SU-DHL-6 (cell line): ENCODE data around the gene SMIM1.

Experiments used
- H2AFZ ChIP-seq: fragments of 200-600 bp; sonication (generic); 2 replicates; pipeline ENCODE4 v1.6.1; 2014; ENCODE audit warnings: low read depth, mild to moderate bottlenecking, moderate library complexity, mixed read lengths, antibody characterized with exemption, low read length; ENCODE audit not compliant: severe bottlenecking
- H3F3A ChIP-seq: fragments of 200-600 bp; shearing (Covaris generic); 2 replicates; pipeline ENCODE4 v1.6.0; 2016; ENCODE audit warnings: antibody characterized with exemption, mild to moderate bottlenecking; ENCODE audit not compliant: insufficient read depth
- H3K27ac ChIP-seq: fragments of 200-600 bp; sonication (generic); 2 replicates; pipeline ENCODE4 v1.5.1; 2016; ENCODE audit warnings: low read depth, mild to moderate bottlenecking, low read length, moderate library complexity, mixed read lengths
- H3K27me3 ChIP-seq: fragments of 200-600 bp; sonication (generic), shearing (Covaris generic); 2 replicates; pipeline ENCODE4 v1.6.0; 2014; ENCODE audit warnings: mild to moderate bottlenecking, low read length
- H3K36me3 ChIP-seq: fragments of 200-600 bp; sonication (generic); 2 replicates; pipeline ENCODE4 v1.6.1; 2014; ENCODE audit warnings: mild to moderate bottlenecking, low read length, mixed read lengths
- H3K4me2 ChIP-seq: fragments of 300-600, 200-600 bp; shearing (Covaris generic), sonication (generic); 2 replicates; pipeline ENCODE4 v1.6.0; 2014; ENCODE audit warnings: low read length, low read depth, mild to moderate bottlenecking; ENCODE audit not compliant: poor library complexity, severe bottlenecking
- H3K4me3 ChIP-seq: fragments of 200-600 bp; sonication (generic); 2 replicates; pipeline ENCODE4 v1.5.1; 2014; ENCODE audit warnings: antibody characterized with exemption, low read length, mild to moderate bottlenecking, mixed read lengths; ENCODE audit not compliant: insufficient read depth, poor library complexity, severe bottlenecking
- H3K79me2 ChIP-seq: fragments of 200-600 bp; sonication (generic); 2 replicates; pipeline ENCODE4 v1.6.1; 2014; ENCODE audit warnings: mild to moderate bottlenecking, low read length, moderate library complexity; ENCODE audit not compliant: insufficient read depth
- H3K9ac ChIP-seq: fragments of 200-600 bp; sonication (generic); 2 replicates; pipeline ENCODE4 v1.7.0; 2014; ENCODE audit warnings: mild to moderate bottlenecking, low read length
- H3K9me2 ChIP-seq: fragments of 200-600 bp; sonication (generic); replicated peaks from 2 replicates; pipeline ENCODE4 v1.6.1; 2014; ENCODE audit warnings: low read length; ENCODE audit not compliant: insufficient read depth
- H3K9me3 ChIP-seq: fragments of 200-600 bp; sonication (generic); 2 replicates; pipeline ENCODE4 v1.6.1; 2014; ENCODE audit warnings: low read length, mixed read lengths; ENCODE audit not compliant: insufficient read depth
- H4K20me1 ChIP-seq: fragments of 200-600 bp; sonication (generic); 2 replicates; pipeline ENCODE4 v1.6.1; 2014; ENCODE audit warnings: low read depth, mild to moderate bottlenecking, antibody characterized with exemption, low read length, moderate library complexity, mixed read lengths
- EZH2phosphoT487 ChIP-seq: fragments of 200-600 bp; sonication (generic), shearing (Covaris generic); conservative IDR thresholded peaks from 2 replicates; pipeline ENCODE4 v1.6.1; 2018; ENCODE audit warnings: mild to moderate bottlenecking, antibody characterized with exemption, low read length, moderate library complexity, mixed read lengths
- TF ChIP-seq, protein P1 (sequence below): fragments of 200-600 bp; sonication (generic); IDR thresholded peaks from one replicate; pipeline ENCODE4 v1.5.1; 2017; ENCODE audit warnings: antibody characterized with exemption, mild to moderate bottlenecking, low read length, moderate library complexity; ENCODE audit not compliant: insufficient read depth, poor library complexity, severe bottlenecking

Gene SMIM1

DNA sequence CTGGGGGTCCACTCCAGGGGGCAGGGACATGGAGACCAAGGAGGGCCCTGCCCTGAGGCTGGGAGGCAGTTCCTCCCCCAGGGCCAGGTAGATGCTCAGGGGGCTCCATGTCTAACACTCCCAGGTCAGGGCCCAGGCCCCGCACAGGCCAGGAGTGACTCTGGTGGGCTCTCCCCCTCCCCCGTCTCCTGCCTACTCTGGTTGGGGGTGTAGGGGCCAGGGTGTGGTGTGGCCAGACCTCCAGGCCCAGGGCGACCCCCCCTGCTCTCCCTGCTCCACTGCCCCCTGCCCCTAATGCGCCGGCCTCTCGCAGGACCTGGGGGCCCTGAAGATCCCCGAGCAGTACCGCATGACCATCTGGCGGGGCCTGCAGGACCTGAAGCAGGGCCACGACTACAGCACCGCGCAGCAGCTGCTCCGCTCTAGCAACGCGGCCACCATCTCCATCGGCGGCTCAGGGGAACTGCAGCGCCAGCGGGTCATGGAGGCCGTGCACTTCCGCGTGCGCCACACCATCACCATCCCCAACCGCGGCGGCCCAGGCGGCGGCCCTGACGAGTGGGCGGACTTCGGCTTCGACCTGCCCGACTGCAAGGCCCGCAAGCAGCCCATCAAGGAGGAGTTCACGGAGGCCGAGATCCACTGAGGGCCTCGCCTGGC lies 40.0 kb upstream of the SMIM1 start:
- H2AFZ ChIP-seq, result no peak overlapping the region
- H3K9me3 ChIP-seq, result no peaks in the 10 kb centered on the region
- H3K4me2 ChIP-seq, result no peak overlapping the region
- H3K36me3 ChIP-seq, result no peaks in the 10 kb centered on the region
- H4K20me1 ChIP-seq, result no peaks in the 10 kb centered on the region
- TF ChIP-seq, protein P1, sequence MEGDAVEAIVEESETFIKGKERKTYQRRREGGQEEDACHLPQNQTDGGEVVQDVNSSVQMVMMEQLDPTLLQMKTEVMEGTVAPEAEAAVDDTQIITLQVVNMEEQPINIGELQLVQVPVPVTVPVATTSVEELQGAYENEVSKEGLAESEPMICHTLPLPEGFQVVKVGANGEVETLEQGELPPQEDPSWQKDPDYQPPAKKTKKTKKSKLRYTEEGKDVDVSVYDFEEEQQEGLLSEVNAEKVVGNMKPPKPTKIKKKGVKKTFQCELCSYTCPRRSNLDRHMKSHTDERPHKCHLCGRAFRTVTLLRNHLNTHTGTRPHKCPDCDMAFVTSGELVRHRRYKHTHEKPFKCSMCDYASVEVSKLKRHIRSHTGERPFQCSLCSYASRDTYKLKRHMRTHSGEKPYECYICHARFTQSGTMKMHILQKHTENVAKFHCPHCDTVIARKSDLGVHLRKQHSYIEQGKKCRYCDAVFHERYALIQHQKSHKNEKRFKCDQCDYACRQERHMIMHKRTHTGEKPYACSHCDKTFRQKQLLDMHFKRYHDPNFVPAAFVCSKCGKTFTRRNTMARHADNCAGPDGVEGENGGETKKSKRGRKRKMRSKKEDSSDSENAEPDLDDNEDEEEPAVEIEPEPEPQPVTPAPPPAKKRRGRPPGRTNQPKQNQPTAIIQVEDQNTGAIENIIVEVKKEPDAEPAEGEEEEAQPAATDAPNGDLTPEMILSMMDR, result no peak
- H3K9me2 ChIP-seq, result no peaks in the 10 kb centered on the region
- no peaks in the 10 kb centered on the region for H3K79me2 ChIP-seq
- no peak overlapping the region for H3K27ac ChIP-seq
- H3K27me3 ChIP-seq, result no peaks in the 10 kb centered on the region
- H3K4me3 ChIP-seq, result no peak overlapping the region
- H3F3A ChIP-seq, result no peaks in the 10 kb centered on the region
- H3K9ac ChIP-seq, result no peak overlapping the region

DNA sequence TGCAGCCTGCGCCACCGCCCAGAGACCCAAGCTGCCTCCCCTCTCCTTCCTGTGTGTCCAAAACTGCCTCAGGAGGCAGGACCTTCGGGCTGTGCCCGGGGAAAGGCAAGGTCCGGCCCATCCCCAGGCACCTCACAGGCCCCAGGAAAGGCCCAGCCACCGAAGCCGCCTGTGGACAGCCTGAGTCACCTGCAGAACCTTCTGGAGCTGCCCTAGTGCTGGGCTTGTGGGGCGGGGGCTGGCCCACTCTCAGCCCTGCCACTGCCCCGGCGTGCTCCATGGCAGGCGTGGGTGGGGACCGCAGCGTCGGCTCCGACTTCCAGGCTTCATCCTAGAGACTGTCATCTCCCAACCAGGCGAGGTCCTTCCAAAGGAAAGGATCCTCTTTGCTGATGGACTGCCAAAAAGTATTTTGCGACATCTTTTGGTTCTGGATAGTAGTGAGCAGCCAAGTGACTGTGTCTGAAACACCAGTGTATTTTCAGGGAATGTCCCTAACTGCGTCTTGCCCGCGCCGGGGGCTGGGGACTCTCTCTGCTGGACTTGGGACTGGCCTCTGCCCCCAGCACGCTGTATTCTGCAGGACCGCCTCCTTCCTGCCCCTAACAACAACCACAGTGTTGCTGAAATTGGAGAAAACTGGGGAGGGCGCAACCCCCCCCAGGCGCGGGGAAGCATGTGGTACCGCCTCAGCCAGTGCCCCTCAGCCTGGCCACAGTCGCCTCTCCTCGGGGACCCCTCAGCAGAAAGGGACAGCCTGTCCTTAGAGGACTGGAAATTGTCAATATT lies 39.3 kb upstream of the SMIM1 start:
- Histone ChIP-seq H3K27me3 (no peaks in the 10 kb centered on the region), H3K4me3 (no peak overlapping the region), H3K27ac (no peak overlapping the region), H3K9me2 (no peaks in the 10 kb centered on the region), H3K36me3 (no peaks in the 10 kb centered on the region), H3K4me2 (no peak overlapping the region), H3K79me2 (no peaks in the 10 kb centered on the region), H3F3A (no peaks in the 10 kb centered on the region), H3K9me3 (no peaks in the 10 kb centered on the region), H3K9ac (no peak overlapping the region), H2AFZ (no peak overlapping the region), H4K20me1 (no peaks in the 10 kb centered on the region)
- TF ChIP-seq, protein P1, result no peak
- TF ChIP-seq EZH2phosphoT487, result no peak

DNA sequence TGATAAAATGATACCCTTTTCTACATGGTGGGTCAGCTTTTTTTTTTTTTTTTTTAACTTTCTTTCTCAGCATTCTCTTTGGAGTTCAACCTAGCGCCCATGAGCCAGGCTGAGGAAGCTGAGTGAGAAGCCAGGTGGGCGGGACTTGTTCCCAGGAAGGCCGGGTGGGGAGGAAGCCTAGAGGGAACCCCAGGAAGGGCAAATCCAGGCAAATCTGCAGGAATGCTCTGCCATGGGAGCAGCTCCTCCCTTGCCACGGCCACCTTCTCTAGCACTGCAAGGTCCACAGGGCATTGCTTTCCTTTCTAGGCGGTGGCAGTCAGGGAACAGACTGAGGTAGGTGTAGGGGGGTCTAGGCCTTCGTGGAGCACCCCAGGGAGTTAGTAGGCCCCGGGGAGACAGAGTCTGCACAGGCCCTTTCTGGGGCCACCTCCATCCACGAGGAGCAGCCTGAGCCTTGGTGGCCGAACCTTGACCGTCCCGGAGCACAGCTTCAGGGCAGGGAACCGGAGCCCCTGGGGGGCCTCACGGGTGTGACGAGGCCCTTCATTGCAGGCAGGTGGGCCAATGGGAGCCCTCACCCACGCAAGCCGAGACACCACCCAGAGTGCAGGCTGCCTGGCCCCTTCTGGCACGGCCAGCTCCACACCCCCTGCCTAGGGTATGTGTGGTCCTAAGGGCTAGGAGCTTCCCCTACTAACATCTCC lies 38.5 kb upstream of the SMIM1 start:
- H3K79me2 ChIP-seq, result no peaks in the 10 kb centered on the region
- H3K9ac ChIP-seq, result no peak overlapping the region
- no peak overlapping the region for H3K4me3 ChIP-seq
- H3K27ac ChIP-seq, result no peak overlapping the region
- H3F3A ChIP-seq, result no peaks in the 10 kb centered on the region
- H4K20me1 ChIP-seq, result no peaks in the 10 kb centered on the region
- no peaks in the 10 kb centered on the region for H3K9me3 ChIP-seq
- no peaks in the 10 kb centered on the region for H3K36me3 ChIP-seq
- H3K9me2 ChIP-seq, result no peaks in the 10 kb centered on the region
- no peak overlapping the region for H3K4me2 ChIP-seq
- TF ChIP-seq, protein P1, result no peak
- TF ChIP-seq EZH2phosphoT487, result no peak
- H2AFZ ChIP-seq, result no peak overlapping the region
- no peaks in the 10 kb centered on the region for H3K27me3 ChIP-seq
